NB4 (cell line): ENCODE data around the gene MDFIC2.

Experiments used
- CTCF ChIP-seq: IDR thresholded peaks from one replicate; pipeline ENCODE4 v1.5.1; 2012; ENCODE audit warnings: low read depth, low read length
- MAX ChIP-seq: IDR thresholded peaks from 2 replicates; pipeline ENCODE4 v1.6.1; 2011; ENCODE audit warnings: low read depth, low read length
- MYC ChIP-seq: IDR thresholded peaks from 2 replicates; pipeline ENCODE4 v1.6.1; 2011; ENCODE audit warnings: low read depth, low read length
- POLR2A ChIP-seq: IDR thresholded peaks from 2 replicates; pipeline ENCODE4 v1.6.1; 2011; ENCODE audit warnings: mild to moderate bottlenecking; ENCODE audit not compliant: insufficient read length; ENCODE audit errors: extremely low read depth

DNA sequence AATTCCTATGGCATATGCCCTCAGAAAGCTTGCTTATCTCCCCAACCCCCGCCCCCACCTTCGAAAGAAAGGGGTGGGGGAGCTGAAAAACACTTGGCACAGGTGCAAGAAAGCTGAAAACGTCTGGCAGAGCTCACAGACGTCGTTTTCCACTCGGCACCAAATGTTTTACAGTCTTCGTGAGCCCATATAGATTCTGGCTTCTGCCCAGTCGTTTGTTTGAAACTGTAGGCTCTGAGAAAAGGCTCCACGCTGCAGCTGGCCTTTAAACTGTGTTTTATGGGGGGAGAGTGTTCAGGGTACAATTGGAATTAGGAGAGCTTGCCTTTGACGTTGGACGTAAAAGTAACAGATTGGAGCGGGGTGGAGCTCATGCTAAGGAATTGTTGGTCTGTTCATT lies 130.3 kb downstream of the MDFIC2 start:
- TF ChIP-seq MAX: no peak
- TF ChIP-seq POLR2A: no peak
- no peak for TF ChIP-seq CTCF
- no peak for TF ChIP-seq MYC
